OCI-LY1 (cell line): Measurements from ENCODE around the gene GRP.

Experiments used
- H2AFZ ChIP-seq: fragments of 200-600 bp; sonication (generic), shearing (Covaris generic); 2 replicates; pipeline ENCODE4 v1.6.0; 2014; ENCODE audit warnings: antibody characterized with exemption, mild to moderate bottlenecking, low read length
- H3F3A ChIP-seq: fragments of 200-600 bp; sonication (generic), shearing (Covaris generic); 2 replicates; pipeline ENCODE4 v1.6.0; 2014; ENCODE audit warnings: mild to moderate bottlenecking, antibody characterized with exemption, low read length, moderate library complexity; ENCODE audit not compliant: insufficient read depth
- H3K27ac ChIP-seq: fragments of 200-600 bp; sonication (generic); 2 replicates; pipeline ENCODE4 v1.5.1; 2014; ENCODE audit warnings: low read length, mixed run types, mild to moderate bottlenecking, low read depth; ENCODE audit not compliant: poor library complexity, severe bottlenecking
- H3K27me3 ChIP-seq: fragments of 200-600 bp; sonication (generic); 2 replicates; pipeline ENCODE4 v1.6.0; 2014; ENCODE audit warnings: antibody characterized with exemption, mild to moderate bottlenecking, low read length, moderate library complexity; ENCODE audit not compliant: insufficient read depth
- H3K36me3 ChIP-seq: fragments of 200-600 bp; sonication (generic); 2 replicates; pipeline ENCODE4 v1.6.1; 2014; ENCODE audit warnings: mild to moderate bottlenecking, antibody characterized with exemption, low read length, moderate library complexity, mixed read lengths; ENCODE audit not compliant: insufficient read depth
- H3K4me1 ChIP-seq: fragments of 200-600 bp; sonication (generic); 2 replicates; pipeline ENCODE4 v1.5.1; 2014; ENCODE audit warnings: mild to moderate bottlenecking, low read length, moderate library complexity; ENCODE audit not compliant: insufficient read depth, severe bottlenecking
- H3K4me2 ChIP-seq: fragments of 200-600 bp; sonication (generic), shearing (Covaris generic); 2 replicates; pipeline ENCODE4 v1.6.1; 2014; ENCODE audit warnings: low read length
- H3K4me3 ChIP-seq: fragments of 200-600 bp; sonication (generic); 2 replicates; pipeline ENCODE4 v1.5.1; 2014; ENCODE audit warnings: low read length, low read depth, mild to moderate bottlenecking, mixed read lengths; ENCODE audit not compliant: poor library complexity, severe bottlenecking
- H3K79me2 ChIP-seq: fragments of 200-600 bp; shearing (Covaris generic); 2 replicates; pipeline ENCODE4 v1.6.1; 2016; ENCODE audit warnings: mixed run types, low read length, mixed read lengths; ENCODE audit not compliant: insufficient read depth
- H3K9ac ChIP-seq: fragments of 200-600 bp; sonication (generic), shearing (Covaris generic); 2 replicates; pipeline ENCODE4 v1.6.1; 2014; ENCODE audit warnings: mild to moderate bottlenecking, low read length, mixed read lengths
- H3K9me2 ChIP-seq: fragments of 200-600 bp; sonication (generic), shearing (Covaris generic); 2 replicates; pipeline ENCODE4 v1.6.1; 2014; ENCODE audit warnings: low read depth, mild to moderate bottlenecking, low read length, mixed read lengths
- H3K9me3 ChIP-seq: fragments of 200-600 bp; shearing (Covaris generic); 2 replicates; pipeline ENCODE4 v1.6.1; 2014; ENCODE audit warnings: low read length, mixed read lengths
- H4K20me1 ChIP-seq: fragments of 200-600 bp; sonication (generic), shearing (Covaris generic); 2 replicates; pipeline ENCODE4 v1.6.0; 2016; ENCODE audit warnings: mild to moderate bottlenecking, low read length; ENCODE audit not compliant: insufficient read depth
- CTCF ChIP-seq: fragments of 200-600 bp; sonication (generic), shearing (Covaris generic); IDR thresholded peaks from 2 replicates; pipeline ENCODE4 v1.5.1; 2017; ENCODE audit warnings: mild to moderate bottlenecking, antibody characterized with exemption, low read length, moderate library complexity, mixed read lengths
- EZH2 ChIP-seq: fragments of 200-600 bp; sonication (generic), shearing (Covaris generic); IDR thresholded peaks from 2 replicates; pipeline ENCODE4 v1.8.0; 2017; ENCODE audit warnings: borderline replicate concordance, mixed run types, mild to moderate bottlenecking, antibody characterized with exemption, low read length, moderate library complexity, mixed read lengths

Gene GRP

DNA sequence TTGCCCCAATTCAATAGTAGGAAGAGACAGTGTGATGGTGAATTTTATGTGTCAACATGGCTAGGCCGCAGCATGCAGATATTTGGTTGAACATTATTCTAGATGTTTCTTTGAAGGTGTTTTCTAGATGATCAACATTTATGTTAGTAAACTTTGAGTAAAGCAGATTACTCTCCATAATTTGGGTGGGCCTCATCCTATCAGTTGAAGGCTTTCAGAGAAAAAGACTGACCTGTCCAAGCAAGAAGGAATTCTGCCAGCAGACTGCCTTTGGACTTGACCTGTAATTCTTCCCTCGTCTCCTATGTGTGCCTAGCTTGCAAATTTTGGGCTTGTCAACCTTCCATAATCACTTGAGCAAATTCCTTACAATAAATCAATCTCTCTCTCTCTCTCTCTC is 8.3 kb upstream of the GRP start:
- no peaks in the 10 kb centered on the region for H4K20me1 ChIP-seq
- H3K9ac ChIP-seq: no peak overlapping the region

DNA sequence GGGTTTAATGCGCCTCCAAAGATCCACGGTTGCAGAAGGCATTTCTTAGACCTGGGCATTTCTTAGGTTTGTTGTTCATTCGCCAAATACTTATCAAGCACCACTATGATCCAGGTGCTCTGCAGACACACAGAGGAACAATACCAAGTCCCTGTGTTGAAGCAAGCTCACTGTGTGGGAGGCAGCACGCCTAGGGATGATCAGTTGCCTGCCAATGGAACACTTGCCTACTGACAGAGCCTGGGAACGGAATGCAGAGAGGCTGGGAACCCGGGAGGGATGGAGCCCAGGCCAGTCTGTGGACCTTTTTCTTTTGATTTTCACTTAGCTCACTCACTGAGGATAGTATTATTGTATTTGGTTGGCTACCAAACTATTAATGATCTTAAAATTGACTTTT is 1.9 kb upstream of the GRP start:
- 0 out of 2 replicates have a peak, but pooled peaks cover 3% of the 10 kb centered on the region for H3K27me3 ChIP-seq
- no peaks in the 10 kb centered on the region for H4K20me1 ChIP-seq
- TF ChIP-seq CTCF (no peak), EZH2 (no peak)

More for the DNA sequence above, 8.3 kb upstream of the GRP start:
- Histone ChIP-seq H3K27me3 (0 out of 2 replicates have a peak, but pooled peaks cover 9% of the 10 kb centered on the region), H3K4me3 (no peak overlapping the region), H3K36me3 (no peaks in the 10 kb centered on the region), H3K4me2 (no peak overlapping the region), H3K9me2 (no peaks in the 10 kb centered on the region), H3F3A (no peaks in the 10 kb centered on the region), H3K79me2 (no peaks in the 10 kb centered on the region), H3K27ac (no peak overlapping the region), H2AFZ (no peak overlapping the region), H3K4me1 (no peaks in the 10 kb centered on the region), H3K9me3 (no peaks in the 10 kb centered on the region)
- TF ChIP-seq CTCF (no peak), EZH2 (no peak)

GRCh38 chr18:59220164-59220783 is 316 bp downstream of the GRP start:
- Histone ChIP-seq H3K9me2 (no peaks in the 10 kb centered on the region), H3K4me1 (no peaks in the 10 kb centered on the region), H3K27ac (no peak overlapping the region), H3K9ac (no peak overlapping the region), H3K4me3 (no peak overlapping the region), H3K36me3 (no peaks in the 10 kb centered on the region), H3F3A (no peaks in the 10 kb centered on the region), H3K9me3 (no peaks in the 10 kb centered on the region), H2AFZ (no peak overlapping the region), H3K27me3 (no peaks in the 10 kb centered on the region), H3K79me2 (no peaks in the 10 kb centered on the region), H4K20me1 (no peaks in the 10 kb centered on the region), H3K4me2 (no peak overlapping the region)
- no peak for TF ChIP-seq CTCF
- TF ChIP-seq EZH2: no peak

More for the DNA sequence above, 1.9 kb upstream of the GRP start:
- no peaks in the 10 kb centered on the region for H3K79me2 ChIP-seq
- no peaks in the 10 kb centered on the region for H3K9me2 ChIP-seq
- H3K9ac ChIP-seq: no peak overlapping the region
- H3K4me3 ChIP-seq: no peak overlapping the region
- H3F3A ChIP-seq: no peaks in the 10 kb centered on the region
- no peaks in the 10 kb centered on the region for H3K9me3 ChIP-seq
- H3K4me2 ChIP-seq: no peak overlapping the region
- H3K27ac ChIP-seq: no peak overlapping the region
- no peaks in the 10 kb centered on the region for H3K4me1 ChIP-seq
- H2AFZ ChIP-seq: no peak overlapping the region
- no peaks in the 10 kb centered on the region for H3K36me3 ChIP-seq
